GM12891 (cell line): ENCODE data around the gene CST3.

Source experiments
- POLR2A ChIP-seq: IDR thresholded peaks from 2 replicates; pipeline ENCODE4 v1.6.1; 2011; ENCODE audit warnings: low read depth, low read length, control low read depth
- POLR2AphosphoS5 ChIP-seq: IDR thresholded peaks from 2 replicates; pipeline ENCODE4 v1.6.1; 2011; ENCODE audit warnings: low read depth, low read length, control low read depth
- TAF1 ChIP-seq: IDR thresholded peaks from 2 replicates; pipeline ENCODE4 v1.6.1; 2011; ENCODE audit warnings: low read depth, low read length, control low read depth

DNA sequence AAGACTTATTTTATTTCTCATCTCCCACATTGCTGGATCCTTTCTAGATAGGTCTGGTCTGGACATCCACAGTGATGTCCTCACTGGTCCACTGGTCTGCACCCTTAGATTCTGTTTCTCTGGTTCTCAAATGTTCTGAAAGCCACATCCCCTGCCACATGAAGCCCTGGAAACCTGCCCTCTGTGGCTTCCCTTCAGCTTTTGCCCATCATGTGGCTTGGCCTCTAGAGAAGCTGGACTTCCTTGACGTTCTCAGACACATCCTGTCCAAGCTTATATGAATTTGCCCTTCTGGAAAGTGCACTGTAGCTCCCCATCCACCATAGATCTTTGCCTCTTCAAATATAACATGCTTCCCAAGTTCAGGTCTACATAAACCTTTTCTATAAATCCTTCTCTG is 32.6 kb upstream of the CST3 start:
- TF ChIP-seq POLR2A (no peak), TAF1 (no peak), POLR2AphosphoS5 (no peak)
